Prostate gland (tissue), 2 donors: Measurements from ENCODE around the gene DVL1.

Experiments used
- POLR2AphosphoS5 ChIP-seq: sonication (generic); formaldehyde crosslinking; IDR thresholded peaks from one replicate; pipeline ENCODE4 v1.6.1; 2017; ENCODE audit warnings: antibody characterized with exemption
- TF ChIP-seq, protein P1 (sequence below), 4 experiments: fragments of 200-600 bp in 2 of 4; fragments of 450-650 bp in 2 of 4; sonication (generic) in 2 of 4; IDR thresholded peaks; 1 replicate in 3 of 4; 2 replicates in 1 of 4; pipeline ENCODE4 v1.5.1; 2016 to 2019; ENCODE audit warnings: antibody characterized with exemption in 4 of 4, mild to moderate bottlenecking in 2 of 4, moderate library complexity in 2 of 4

- TF ChIP-seq, protein P1, sequence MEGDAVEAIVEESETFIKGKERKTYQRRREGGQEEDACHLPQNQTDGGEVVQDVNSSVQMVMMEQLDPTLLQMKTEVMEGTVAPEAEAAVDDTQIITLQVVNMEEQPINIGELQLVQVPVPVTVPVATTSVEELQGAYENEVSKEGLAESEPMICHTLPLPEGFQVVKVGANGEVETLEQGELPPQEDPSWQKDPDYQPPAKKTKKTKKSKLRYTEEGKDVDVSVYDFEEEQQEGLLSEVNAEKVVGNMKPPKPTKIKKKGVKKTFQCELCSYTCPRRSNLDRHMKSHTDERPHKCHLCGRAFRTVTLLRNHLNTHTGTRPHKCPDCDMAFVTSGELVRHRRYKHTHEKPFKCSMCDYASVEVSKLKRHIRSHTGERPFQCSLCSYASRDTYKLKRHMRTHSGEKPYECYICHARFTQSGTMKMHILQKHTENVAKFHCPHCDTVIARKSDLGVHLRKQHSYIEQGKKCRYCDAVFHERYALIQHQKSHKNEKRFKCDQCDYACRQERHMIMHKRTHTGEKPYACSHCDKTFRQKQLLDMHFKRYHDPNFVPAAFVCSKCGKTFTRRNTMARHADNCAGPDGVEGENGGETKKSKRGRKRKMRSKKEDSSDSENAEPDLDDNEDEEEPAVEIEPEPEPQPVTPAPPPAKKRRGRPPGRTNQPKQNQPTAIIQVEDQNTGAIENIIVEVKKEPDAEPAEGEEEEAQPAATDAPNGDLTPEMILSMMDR (IDR thresholded peaks at IDR 0.05), result no peak
- no peak for TF ChIP-seq POLR2AphosphoS5
Observed at GRCh38 chr1:1322418-1322817, 26.8 kb downstream of the DVL1 start.
